Epithelial cell of proximal tubule (primary cell): ENCODE data around the gene ATG2B. TPM values are rescaled to one million over a fixed set of nuclear protein-coding genes. Genes with fewer than 3 reads are reported as not detected.

Experiments
- DNase-seq: peaks from one replicate; pipeline ENCODE4 v3.0.0-alpha.2; 2011; ENCODE audit warnings: low read depth
- H3K4me3 ChIP-seq: 2 replicates; pipeline ENCODE4 v1.5.1; 2011; ENCODE audit warnings: low read depth, mild to moderate bottlenecking, low read length
- total RNA-seq: library from RNA; depleted of rRNA; stranded (reverse); fragments of >200 nt; gene quantifications from 2 replicates; pipeline ENCODE4 v1.2.3, GENCODE V29; 2015
- TF ChIP-seq, protein P1 (sequence below): conservative IDR thresholded peaks from 2 replicates; pipeline ENCODE4 v1.5.1; 2012; ENCODE audit warnings: low read depth, mild to moderate bottlenecking, low read length

The ATG2B gene
- total RNA-seq, 1 donor from 2014 or later = 8.6 TPM

DNA sequence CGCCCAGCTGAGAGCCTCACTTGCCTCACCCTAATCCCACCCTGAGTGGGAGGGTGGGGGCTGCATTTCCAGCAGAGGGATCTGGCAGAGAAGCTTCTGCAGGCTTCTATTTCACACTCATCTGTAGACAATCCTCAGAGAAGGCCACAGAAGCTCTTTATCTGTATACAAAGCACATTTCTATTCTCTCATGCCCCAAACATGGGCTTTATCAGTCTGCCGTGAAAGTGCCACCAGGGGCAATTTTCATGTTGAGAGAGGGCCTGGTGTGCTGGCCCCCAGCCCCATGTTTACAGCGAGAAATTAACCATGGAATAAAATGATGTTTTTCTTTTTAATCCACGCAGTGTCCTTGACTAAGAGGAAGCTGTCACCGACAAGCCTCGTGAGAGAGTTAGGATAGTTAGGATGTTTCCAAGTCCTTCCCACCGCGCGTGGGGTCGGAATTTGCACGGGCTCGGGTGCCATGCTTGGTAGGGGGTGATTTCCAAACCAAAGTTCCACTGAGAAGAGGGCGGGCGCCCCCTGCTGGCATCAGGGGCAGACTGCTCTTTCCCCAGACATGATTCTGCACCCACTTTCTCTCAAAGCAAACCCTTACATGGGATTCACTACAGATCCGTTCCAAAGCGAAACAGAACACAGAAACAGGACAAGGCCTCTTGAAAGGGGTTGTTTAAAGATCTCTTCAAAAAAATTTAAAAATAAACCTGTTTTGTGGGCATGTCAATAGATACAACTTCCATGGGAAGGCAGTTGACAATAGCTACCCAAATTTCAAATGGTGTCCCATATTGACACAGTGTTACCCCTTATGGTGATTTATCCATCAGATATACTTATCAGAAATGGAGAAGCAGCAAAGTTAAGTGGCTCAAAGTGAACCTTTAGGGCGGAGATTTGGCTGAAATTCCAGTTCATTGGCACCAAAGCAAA lies 87.7 kb downstream of the ATG2B start:
- DNase-seq = no peak
- TF ChIP-seq, protein P1, sequence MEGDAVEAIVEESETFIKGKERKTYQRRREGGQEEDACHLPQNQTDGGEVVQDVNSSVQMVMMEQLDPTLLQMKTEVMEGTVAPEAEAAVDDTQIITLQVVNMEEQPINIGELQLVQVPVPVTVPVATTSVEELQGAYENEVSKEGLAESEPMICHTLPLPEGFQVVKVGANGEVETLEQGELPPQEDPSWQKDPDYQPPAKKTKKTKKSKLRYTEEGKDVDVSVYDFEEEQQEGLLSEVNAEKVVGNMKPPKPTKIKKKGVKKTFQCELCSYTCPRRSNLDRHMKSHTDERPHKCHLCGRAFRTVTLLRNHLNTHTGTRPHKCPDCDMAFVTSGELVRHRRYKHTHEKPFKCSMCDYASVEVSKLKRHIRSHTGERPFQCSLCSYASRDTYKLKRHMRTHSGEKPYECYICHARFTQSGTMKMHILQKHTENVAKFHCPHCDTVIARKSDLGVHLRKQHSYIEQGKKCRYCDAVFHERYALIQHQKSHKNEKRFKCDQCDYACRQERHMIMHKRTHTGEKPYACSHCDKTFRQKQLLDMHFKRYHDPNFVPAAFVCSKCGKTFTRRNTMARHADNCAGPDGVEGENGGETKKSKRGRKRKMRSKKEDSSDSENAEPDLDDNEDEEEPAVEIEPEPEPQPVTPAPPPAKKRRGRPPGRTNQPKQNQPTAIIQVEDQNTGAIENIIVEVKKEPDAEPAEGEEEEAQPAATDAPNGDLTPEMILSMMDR = peak; percentile 98
- H3K4me3 ChIP-seq = no peak overlapping the region

DNA sequence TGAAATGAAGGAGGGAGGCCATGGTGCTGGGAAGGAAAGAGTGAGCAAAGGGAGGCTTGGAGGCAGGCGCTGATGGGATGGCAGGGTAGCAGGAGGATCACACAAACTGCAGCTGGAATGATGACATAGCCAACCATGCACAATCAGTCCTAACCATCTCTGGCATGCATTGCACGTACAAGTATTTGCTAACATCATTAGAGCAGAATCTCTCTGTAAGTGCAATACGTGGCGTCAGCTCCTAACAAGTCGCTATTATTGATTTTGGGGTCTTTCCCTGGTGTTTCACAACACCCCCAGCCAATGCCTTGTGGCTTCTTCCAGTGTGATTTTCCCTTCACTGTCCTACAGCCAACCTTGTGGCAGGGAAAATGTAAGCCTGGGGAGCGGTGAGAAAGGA lies 88.6 kb downstream of the ATG2B start:
- TF ChIP-seq, protein P1 = no peak
- H3K4me3 ChIP-seq = no peak overlapping the region
- no peak for DNase-seq

DNA sequence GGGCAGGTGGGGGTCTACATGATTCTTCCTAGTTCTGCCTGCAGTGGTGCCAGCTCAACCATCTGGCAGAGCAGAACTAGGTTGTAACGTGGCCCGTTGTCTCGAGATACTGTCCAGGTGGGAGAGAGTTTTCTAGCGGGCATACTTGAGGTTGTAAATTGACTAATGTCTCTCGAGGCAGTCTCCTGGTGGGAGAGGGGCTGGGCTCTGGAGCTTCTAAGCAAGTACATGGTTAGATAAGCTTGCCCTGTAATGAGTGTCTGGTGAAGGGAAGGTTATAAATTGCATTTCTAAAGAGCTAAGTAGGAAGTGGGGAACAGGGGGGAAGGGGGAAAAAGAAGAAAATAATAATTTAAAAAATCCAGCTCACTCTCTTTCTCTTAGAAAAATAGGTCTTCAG lies 89.0 kb downstream of the ATG2B start:
- TF ChIP-seq, protein P1 = no peak
- H3K4me3 ChIP-seq = no peak overlapping the region
- no peak for DNase-seq

GRCh38 chr14:96273629-96274028 lies 89.5 kb downstream of the ATG2B start:
- TF ChIP-seq, protein P1 = no peak
- H3K4me3 ChIP-seq = no peak overlapping the region
- no peak for DNase-seq

GRCh38 chr14:96272777-96273473 lies 90.2 kb downstream of the ATG2B start:
- DNase-seq = no peak
- TF ChIP-seq, protein P1 = no peak
- no peak overlapping the region for H3K4me3 ChIP-seq

DNA sequence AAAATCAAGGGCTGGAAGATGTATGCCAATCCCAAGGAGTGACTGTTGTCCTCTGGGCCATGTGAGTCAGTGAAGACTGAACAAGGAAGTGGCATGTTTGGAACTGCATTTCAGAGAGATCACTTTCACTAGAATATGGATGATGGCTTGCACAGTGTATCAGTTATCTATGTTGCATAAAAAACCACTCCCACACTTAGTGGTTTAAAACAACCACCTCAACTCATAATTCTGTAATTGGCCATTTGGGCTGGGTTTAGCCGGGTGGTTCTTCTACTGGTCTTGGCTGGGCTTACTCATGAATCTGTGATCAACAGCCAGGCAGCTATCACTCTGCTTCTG lies 91.7 kb downstream of the ATG2B start:
- no peak for DNase-seq
- TF ChIP-seq, protein P1 = no peak
- no peak overlapping the region for H3K4me3 ChIP-seq
